Fibroblast of lung (primary cell): Measurements from ENCODE around the gene WDR4.
"Not testable (repeated sequence)": the region's sequence is repeated elsewhere in the genome, so short reads cannot be mapped to it uniquely, and the experiment has no call there.

Source experiments
- EZH2 ChIP-seq: IDR thresholded peaks from 2 replicates; pipeline ENCODE4 v1.5.1; 2012; ENCODE audit warnings: low read length, control low read depth, mild to moderate bottlenecking; ENCODE audit errors: missing control alignments
- TF ChIP-seq, protein P1 (sequence below), 2 donors: IDR thresholded peaks in 1 of 2; conservative IDR thresholded peaks in 1 of 2; 1 replicate in 1 of 2; 2 replicates in 1 of 2; pipeline ENCODE4 v1.5.1; 2011 to 2012; ENCODE audit warnings: low read length in 2 of 2, control low read depth in 1 of 2, inconsistent platforms in 1 of 2, low read depth in 1 of 2, mild to moderate bottlenecking in 1 of 2

DNA sequence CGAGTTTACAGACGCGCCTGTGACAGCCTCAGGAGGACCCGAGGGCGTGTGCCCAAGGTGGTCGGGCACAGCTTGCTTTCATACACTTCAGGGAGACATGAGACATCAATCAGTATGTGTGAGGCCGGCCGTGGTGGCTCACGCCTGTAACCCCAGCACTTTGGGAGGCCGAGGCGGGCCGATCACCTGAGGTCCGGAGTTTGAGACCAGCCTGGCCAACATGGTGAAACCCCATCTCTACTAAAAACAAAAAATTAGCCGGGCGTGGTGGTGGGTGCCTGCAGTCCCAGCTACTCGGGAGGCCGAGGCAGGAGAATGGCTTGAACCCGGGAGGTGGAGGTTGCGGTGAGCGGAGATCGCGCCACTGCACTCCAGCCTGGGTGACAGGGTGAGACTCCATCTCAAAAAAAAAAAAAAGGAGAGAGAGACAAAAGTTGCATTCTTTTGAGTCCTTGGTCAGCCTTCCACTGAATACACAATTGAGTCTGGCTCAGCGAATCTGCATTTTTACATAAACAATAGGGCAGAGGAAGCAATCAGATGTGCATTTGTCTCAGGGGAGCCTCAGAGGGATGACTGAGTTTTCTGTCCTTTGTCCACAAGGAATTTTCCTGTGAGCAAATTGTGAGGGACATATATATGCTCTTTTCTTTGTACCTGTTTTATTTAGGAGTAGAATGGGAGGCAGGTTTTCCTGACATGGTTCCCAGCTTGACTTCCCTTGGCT is 48.3 kb upstream of the WDR4 start:
- TF ChIP-seq, protein P1, sequence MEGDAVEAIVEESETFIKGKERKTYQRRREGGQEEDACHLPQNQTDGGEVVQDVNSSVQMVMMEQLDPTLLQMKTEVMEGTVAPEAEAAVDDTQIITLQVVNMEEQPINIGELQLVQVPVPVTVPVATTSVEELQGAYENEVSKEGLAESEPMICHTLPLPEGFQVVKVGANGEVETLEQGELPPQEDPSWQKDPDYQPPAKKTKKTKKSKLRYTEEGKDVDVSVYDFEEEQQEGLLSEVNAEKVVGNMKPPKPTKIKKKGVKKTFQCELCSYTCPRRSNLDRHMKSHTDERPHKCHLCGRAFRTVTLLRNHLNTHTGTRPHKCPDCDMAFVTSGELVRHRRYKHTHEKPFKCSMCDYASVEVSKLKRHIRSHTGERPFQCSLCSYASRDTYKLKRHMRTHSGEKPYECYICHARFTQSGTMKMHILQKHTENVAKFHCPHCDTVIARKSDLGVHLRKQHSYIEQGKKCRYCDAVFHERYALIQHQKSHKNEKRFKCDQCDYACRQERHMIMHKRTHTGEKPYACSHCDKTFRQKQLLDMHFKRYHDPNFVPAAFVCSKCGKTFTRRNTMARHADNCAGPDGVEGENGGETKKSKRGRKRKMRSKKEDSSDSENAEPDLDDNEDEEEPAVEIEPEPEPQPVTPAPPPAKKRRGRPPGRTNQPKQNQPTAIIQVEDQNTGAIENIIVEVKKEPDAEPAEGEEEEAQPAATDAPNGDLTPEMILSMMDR (conservative IDR thresholded peaks at IDR 0.05 in 1 of 2, IDR thresholded peaks at IDR 0.05 in 1 of 2; ENCODE audit: low read depth in 1 of 2, low read length in 2 of 2): not testable (repeated sequence)
- TF ChIP-seq EZH2: not testable (repeated sequence)
